Fibroblast of villous mesenchyme (primary cell): ENCODE data around the gene TRAPPC14. TPM values are rescaled to one million over a fixed set of nuclear protein-coding genes. Genes with fewer than 3 reads are reported as not detected.
"Not testable (repeated sequence)": the region's sequence is repeated elsewhere in the genome, so short reads cannot be mapped to it uniquely, and the experiment has no call there.

Experiments used
- DNase-seq: peaks from one replicate; pipeline ENCODE4 v3.0.0-alpha.2; 2010; ENCODE audit warnings: low read depth
- H3K4me3 ChIP-seq: 2 replicates; pipeline ENCODE4 v1.5.1; 2011; ENCODE audit warnings: low read depth, mild to moderate bottlenecking, low read length
- total RNA-seq: library from RNA; depleted of rRNA; stranded (reverse); fragments of >200 nt; gene quantifications from 2 replicates; pipeline ENCODE4 v1.2.3, GENCODE V29; 2012
- TF ChIP-seq, protein P1 (sequence below): IDR thresholded peaks from 2 replicates; pipeline ENCODE4 v1.5.1; 2012; ENCODE audit warnings: low read depth, mild to moderate bottlenecking, low read length; ENCODE audit not compliant: insufficient read depth

Gene TRAPPC14
- total RNA-seq, 1 donor, result 14.2 TPM

DNA sequence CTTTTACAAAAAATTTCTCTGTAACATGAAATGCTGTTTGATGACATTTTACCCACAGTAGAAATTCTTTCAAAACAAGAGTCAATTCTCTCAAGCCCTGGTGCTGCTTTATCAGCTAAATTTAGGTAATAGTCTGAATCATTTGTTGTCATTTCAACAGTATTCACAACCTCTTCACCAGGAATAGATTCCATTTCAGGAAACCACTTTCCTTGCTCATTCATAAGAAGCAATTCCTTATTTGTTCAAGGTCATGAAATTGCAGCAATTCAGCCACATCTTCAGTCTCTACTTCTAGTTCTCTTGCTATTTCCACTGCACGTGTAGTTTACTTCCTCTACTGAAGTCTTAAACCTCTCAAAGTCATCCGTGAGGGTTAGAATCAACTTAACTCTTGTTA, 33.3 kb upstream of the TRAPPC14 start:
- TF ChIP-seq, protein P1, sequence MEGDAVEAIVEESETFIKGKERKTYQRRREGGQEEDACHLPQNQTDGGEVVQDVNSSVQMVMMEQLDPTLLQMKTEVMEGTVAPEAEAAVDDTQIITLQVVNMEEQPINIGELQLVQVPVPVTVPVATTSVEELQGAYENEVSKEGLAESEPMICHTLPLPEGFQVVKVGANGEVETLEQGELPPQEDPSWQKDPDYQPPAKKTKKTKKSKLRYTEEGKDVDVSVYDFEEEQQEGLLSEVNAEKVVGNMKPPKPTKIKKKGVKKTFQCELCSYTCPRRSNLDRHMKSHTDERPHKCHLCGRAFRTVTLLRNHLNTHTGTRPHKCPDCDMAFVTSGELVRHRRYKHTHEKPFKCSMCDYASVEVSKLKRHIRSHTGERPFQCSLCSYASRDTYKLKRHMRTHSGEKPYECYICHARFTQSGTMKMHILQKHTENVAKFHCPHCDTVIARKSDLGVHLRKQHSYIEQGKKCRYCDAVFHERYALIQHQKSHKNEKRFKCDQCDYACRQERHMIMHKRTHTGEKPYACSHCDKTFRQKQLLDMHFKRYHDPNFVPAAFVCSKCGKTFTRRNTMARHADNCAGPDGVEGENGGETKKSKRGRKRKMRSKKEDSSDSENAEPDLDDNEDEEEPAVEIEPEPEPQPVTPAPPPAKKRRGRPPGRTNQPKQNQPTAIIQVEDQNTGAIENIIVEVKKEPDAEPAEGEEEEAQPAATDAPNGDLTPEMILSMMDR, result no peak
- DNase-seq, result peak; percentile 36
- H3K4me3 ChIP-seq, result no peak overlapping the region

DNA sequence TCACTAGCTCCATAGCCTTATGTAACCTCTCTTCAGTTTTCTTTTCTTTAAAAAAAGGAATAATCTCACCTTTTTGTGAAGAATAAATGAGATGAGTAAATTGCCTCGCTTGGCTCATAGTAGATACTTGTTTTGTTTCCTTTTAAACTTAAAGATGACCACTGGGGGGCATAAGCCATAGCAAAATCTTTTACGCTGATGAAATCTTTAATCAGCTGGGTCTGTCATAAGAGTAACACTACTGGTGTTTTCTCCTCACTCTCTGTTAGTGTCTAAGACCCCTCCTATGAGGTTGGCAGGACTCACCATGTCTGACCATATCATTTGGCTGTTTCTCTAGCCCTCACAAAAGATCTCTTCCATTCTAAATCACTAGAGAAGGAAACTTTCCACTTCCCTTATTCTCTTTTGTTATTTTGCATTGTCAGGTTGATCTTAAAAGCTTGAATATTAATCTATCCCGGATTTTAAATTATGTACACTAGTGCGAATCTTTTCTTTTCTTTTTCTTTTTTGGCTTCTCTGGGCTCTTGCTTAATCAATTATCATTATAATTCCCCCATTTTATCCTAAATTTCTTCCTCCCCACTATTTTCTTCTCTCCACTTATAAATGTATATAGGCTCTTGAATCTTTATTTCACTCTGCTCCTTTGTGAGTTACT, 31.7 kb upstream of the TRAPPC14 start:
- TF ChIP-seq, protein P1, result peak; percentile 47
- DNase-seq, result peak; percentile 65

DNA sequence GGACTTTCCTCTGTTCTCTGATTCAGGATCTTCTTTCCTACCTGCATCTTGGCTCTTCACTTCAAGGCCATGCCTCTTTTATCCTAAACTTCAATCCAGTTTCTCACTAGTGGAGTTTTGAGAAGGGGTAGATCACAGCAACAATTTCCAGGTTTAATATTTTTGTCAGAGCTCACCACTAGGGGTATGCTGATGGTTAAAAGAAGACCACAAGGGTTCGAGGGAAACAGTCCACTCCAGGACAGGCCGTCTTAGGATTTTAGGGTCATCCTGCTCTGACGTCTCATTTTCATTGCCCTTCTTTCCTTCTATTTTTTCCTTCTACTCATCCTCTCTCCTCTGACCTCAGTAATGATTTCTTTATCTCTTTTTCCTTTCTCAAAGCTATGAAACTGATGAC, 30.5 kb upstream of the TRAPPC14 start:
- TF ChIP-seq, protein P1, result peak; percentile 18
- no peak for DNase-seq
- H3K4me3 ChIP-seq, result no peak overlapping the region

More for the DNA sequence above, 31.7 kb upstream of the TRAPPC14 start:
- no peak overlapping the region for H3K4me3 ChIP-seq

DNA sequence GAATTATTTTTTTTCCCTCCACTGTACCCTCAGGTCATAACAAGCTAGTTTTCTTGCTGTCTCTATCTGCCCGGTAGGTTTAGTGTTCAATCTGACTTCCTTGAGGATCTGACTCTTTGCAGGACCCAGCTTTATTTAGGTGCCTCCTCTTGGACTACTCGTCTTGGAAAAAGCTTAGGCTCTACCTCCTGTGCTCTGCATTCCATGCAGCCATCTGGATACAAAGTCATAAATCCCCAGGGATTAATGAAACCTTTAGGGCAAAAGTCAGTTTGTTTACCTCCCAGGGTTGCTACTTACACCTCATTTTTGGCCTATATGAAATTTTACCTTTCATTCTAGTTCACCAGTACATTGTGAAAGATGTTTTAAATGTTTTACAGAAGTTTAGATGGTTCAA, 27.2 kb upstream of the TRAPPC14 start:
- H3K4me3 ChIP-seq, result no peak overlapping the region
- peak; percentile 11 for DNase-seq
- TF ChIP-seq, protein P1, result no peak

DNA sequence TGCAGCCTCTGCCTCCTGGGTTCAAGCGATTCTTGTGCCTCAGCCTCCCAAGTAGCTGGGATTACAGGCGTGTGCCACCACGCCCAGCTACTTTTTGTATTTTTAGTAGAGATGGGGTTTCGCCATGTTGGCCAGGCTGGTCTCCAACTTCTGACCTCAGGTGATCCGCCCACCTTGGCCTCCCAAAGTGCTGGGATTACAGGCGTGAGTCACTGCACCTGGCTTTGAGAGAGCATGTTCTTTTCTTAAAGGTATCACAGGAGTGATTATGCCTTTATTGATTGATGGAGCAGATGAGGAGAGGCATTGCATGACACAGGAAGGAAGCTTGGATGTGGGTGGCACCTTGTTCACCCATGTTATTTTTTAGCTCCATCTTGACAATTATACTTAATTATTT, 24.6 kb upstream of the TRAPPC14 start:
- DNase-seq, H3K4me3 ChIP-seq: not testable (repeated sequence)

DNA sequence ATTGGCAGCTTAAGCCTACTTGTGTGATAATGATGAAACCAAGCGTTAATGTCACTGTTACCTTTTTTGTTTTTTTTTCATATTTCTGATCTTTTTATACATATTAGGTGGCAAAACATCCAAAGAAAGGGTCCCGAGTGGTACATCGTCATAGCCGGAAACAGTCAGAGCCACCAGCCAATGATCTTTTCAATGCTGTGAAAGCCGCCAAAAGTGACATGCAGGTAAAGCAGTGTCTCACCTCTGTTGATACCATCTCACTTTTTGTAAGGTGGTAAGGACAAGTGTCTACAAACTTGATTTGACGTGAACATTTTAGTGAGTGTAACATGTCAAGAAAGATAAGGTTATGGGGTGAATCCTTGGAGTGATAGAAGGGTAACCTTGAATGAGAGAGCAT, 24.1 kb upstream of the TRAPPC14 start:
- not testable (repeated sequence) for H3K4me3 ChIP-seq, DNase-seq

DNA sequence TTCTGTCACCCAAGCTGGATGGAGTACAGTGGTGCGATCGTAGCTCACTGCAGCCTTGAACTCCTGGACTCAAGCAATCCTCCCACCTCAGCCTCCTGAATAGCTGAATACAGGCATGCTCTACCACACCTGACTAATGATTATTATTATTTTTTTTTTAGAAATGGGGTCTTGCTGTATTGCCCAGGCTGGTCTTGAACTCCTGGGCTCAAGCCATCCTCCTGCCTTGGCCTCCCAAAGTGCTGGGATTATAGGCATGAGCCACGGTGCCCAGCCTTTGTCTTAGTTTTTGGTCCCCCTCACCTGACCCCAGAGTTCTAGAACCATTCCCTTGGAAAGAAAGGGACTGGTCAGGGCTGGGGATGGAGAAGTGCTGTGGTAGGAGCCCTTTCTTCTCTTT, 21.6 kb upstream of the TRAPPC14 start:
- DNase-seq, H3K4me3 ChIP-seq: not testable (repeated sequence)

DNA sequence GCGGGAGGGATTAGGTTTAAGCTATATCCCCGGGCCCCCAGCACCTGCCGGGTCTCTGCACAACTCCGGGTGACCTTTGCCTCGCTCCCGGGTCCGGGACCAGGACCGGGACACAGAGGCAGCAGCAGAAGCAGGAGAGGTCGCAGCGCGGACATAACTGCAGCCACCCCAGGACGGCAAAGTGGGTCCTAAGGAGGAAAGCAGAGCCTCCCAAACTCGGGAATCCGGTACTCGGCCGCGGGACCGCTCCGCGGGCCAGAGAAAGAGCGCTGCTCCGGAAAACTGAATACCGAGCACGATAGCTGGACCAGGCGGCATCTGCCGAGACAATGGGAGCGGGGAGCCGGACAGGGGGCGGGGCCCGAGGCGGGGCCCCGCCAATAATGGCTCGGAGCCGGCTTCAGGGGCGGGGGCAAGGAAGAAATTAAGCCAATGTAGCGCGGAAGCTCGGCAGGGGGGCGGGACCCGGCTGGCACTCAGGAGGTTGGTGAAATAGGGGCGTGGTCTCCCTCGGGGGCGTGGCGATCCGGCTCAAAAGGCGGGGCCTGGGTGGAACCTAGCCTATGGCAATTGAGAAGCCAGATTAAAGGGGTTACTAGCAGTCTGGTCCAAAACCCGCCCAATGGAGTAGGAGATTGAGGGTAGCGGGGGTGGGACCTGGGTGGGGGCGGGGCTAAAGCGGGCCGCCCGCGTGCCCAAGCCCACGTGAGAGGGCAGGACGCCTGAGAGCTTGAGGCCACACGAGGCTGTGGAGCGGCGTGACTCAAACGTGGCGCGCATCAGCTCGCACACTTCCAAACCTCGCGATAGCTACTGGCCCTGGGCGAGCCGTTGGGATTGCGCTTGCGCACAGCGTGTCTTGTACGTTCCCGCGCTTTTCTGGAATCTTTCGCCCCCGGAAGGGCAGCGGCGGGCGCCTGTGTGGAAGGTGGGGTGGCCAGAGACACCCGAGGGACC, 18.8 kb upstream of the TRAPPC14 start, which contains the start of the genes GPC2 and STAG3:
Gene GPC2, minus strand, starts transcription at position 337 of the 957 bp plus-strand sequence. Its CDS starts 182 bp downstream, at position 155.
Gene STAG3, plus strand, starts transcription at position 874 of the 957 bp plus-strand sequence. CDS start 2,639 bp downstream, outside the sequence.
- DNase-seq, result peak; percentile 96
- H3K4me3 ChIP-seq, result peak within 1 kb of the TSS; percentile 72
- TF ChIP-seq, protein P1, result no peak
